Activated CD4-positive, alpha-beta T cell treated with anti-CD3 and anti-CD28 coated beads, Interleukin-2, amount 50 U/mL, for 48 hours (primary cell): ENCODE measurements around the gene CRKL.

ENCODE experiments used
- DNase-seq, 2 experiments: peaks; one replicate each; pipeline ENCODE4 v3.0.0-alpha.2; 2020

CRKL gene

DNA sequence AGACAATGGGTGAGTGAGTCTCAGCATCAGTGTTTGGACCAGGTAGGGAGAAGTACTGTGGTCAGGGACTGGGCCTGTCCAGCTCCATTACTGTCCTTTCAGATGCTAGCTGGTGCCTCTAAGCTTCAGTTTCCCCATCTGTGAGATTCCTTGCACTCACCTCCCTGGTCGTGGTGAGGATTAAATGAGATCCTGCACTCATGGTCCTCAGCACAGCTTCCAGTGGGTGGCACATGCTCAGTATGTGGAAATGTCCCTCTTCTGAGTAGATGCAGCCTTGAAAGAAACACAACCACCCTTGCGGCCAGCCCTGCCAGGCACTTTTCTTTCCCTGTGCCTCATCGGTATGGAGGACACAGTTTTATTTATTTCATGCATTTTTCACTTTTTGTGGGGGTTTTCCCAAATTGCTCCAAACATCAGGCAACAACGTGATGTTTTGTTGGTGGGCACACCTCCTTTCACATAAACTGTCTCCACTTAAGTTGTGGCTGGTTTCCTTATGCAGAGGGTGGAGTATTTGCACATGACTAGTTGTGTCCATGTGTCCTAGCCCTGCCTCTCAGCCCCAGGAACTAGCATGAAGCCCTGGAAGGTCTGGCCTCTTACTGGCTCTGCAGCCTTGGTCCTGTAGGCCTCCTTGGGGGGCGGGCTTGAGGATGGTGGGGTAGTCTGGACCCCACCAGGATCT, 66.0 kb downstream of the CRKL start:
- no peak for DNase-seq

GRCh38 chr22:20985720-20986119, 68.5 kb downstream of the CRKL start:
- no peak for DNase-seq

DNA sequence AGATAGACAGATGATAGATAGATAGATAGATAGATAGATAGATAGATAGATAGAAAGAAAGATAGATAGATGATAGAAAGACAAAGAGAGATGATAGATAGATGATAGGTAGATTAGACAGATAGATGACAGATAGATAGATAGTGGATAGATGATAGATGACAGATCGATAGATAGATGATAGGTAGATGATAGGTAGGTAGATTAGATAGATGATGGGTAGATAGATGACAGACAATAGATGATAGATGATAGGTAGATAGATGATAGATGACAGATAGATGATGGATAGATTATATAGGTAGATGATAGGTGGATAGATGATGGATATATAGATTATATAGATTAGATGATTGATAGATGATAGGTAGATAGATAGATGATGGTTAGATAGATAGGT, 69.2 kb downstream of the CRKL start:
- no peak for DNase-seq

DNA sequence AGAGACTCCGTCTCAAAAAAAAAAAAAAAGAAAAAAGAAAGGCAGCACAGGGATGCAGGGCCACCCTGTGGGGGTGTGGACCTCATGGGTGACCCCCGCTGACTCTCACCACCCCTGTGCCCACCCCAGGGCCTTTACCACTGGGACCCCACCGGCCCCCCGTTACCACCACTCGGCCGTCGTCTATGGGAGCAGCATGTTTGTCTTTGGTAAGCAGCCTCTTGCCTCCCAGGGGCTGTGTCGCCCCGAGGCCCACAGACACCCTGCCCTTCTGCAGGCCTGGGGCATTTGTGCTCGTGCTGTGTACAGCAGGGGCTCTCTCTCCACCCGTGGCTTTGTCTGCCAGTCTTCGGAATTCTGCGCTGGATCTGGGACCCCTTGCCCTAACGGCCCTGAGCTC, 70.2 kb downstream of the CRKL start:
- no peak for DNase-seq

DNA sequence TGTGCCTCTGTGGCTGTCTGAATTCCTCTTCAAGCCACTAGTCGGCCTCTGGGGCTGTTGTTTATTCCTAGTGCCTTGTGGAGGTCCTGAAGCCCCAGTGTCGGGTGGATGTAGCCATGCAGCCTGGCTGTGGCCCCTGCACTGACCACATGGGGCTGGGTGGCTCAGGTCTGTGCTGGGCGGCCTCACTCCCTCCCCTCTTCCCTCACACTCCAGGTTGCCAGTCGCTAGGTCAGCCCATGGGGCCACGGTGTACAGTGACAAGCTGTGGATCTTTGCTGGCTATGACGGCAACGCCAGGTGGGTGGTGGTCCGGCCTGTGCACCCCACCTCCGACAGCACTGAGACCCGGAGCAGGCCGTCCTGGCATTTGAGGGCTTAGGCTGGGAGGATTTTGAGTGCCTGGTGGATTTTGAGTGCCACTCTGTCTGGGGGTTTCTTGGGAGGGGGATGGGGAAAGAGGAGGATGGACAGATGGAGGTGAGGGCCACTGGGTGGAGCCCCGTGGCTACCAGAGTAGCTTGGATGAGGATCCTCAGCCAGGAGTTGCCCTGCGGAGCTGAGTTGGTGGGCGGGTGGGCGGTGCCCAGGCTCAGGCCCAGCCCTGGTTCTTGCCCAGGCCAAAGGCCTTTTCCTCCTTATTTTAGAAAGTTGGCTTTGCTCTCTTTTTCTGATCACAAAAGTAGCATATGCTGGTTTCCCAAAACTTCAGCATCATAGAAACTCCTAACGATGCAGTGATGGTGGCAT, 71.5 kb downstream of the CRKL start:
- no peak for DNase-seq

GRCh38 chr22:20989323-20990138, 72.3 kb downstream of the CRKL start:
- DNase-seq = no peak

DNA sequence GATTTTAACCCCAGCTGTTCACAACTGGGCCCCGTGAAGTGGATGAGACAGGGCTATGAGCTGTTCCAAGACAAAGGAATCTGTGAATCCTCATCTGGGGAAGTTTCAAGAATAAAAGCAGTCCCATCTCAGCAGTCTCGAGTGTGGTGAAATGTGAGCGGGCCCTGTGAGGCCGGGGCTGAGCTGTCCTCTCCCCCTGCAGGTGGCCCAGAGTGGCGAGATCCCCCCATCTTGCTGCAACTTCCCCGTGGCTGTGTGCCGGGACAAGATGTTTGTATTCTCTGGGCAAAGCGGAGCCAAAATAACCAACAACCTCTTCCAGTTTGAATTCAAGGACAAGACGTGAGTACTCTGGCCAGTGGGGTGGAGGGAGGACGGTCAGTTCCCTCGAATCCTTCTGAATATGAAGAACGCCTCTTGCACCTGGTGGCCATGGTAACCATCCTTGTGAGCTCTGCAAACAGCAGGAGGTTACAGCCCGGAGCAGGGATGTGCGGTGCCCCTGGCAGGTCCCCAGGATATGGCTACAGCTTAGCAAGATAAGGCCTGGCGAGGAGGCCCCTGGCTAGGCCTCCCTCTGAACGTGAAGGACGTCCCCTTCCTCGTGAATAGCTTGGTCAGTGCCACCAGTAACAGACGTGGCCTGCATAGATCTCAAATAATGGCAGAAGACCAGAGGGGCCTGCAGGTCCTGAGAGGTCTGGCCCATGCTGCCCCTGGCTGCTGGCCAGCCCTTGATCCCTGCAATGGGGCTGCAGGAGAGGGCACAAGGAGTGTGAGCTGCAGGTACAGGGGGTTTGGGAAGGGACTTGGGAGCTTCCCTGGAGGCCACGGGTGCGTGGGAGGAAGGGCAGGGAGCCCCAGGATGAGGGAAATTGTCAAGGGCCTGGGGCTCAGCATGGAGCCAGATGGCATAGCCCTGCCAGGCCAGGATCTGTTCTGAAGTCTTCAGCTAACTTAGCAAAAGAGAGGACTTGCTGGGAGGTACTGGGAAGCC, 73.3 kb downstream of the CRKL start:
- DNase-seq = no peak

DNA sequence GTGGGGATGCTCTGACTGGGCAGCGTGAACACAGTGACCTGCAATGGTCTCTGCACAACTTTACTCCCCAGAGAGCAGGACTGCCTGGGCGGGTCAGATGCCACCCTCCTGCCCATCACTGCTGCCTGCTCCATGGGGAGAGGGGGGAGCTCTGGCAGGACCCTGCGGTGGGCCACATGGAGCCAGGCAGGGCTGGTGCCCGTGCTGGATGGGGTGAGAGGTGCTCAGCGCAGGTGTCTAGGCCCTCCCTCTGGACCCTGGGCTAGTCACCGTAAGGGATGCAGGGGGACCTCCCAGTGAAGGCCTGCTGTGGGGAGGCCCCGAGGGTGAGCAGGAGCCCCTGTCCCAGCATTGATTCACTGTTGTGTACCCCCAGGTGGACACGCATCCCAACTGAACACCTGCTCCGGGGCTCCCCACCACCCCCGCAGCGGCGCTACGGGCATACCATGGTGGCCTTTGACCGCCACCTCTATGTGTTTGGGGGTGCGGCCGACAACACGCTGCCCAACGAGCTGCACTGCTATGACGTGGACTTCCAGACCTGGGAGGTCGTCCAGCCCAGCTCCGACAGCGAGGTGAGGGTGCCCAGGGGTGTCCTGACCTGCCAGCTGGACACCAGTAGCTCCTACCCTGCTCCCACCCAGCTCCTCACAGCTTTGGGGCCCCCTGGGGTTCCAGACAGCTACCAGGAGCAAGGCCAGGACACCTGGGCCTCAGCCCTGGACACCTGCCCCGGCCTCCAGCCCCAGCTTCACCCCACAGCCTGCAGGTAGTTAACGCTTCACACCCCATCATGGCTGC, 74.2 kb downstream of the CRKL start:
- no peak for DNase-seq

- no peak for DNase-seq
Observed at GRCh38 chr22:20992056-20992442, 74.8 kb downstream of the CRKL start.

DNA sequence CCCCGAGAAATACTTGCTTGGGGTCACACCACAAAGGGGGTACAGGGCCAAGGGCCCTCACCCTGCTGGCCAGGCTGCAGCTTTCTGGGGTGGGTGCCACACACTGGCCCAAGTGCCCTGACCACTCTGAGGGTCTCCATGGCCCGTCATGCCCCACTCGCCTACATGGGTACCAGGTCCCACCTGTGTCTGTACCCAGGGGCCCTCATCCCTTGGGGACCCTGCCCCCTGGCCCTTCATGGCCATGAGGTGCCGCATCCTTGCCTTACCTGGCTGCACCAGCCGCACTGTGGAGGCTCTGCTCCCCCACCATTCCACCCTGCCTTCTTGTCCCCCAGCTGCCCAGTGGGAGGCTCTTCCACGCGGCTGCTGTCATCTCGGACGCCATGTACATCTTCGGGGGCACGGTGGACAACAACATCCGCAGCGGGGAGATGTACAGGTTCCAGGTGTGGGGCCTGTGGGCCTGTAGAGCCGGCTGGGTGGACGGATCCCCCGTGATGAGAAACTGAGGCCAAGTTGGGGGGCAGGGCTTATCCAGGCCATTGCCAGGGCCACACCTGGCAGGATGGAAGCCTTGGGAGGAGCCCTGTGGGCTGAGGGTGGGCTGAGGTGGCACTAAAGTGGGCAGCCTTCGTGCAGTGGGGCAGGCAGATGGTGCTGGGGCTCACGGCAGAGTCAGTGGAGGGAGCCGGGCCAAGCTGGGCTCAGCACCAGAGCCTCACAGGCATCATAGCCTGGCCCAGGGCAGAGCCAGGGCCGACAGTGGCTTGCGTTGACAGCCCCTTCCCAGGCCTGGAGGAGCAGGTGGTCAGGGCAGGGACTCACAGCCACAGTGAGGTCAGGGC, 75.5 kb downstream of the CRKL start:
- no peak for DNase-seq

GRCh38 chr22:20993304-20994127, 76.3 kb downstream of the CRKL start:
- DNase-seq = no peak

- no peak for DNase-seq
Observed at GRCh38 chr22:20994128-20994901, 77.1 kb downstream of the CRKL start.

DNA sequence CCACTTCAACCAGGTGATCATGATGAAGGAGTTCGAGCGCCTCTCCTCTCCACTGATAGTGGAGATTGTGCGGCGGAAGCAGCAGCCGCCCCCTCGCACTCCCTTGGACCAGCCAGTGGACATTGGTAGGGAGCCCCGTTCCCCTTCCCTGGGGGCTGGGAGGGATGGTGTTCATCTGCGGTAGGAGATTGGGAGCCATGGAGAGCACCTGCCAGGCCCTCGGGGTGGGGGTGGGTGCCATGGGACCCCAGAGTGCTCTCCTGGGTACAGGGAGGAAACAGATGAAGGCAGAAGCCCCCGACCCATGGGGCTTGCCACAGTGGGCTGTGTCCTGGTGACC, 77.7 kb downstream of the CRKL start:
- DNase-seq = no peak

DNA sequence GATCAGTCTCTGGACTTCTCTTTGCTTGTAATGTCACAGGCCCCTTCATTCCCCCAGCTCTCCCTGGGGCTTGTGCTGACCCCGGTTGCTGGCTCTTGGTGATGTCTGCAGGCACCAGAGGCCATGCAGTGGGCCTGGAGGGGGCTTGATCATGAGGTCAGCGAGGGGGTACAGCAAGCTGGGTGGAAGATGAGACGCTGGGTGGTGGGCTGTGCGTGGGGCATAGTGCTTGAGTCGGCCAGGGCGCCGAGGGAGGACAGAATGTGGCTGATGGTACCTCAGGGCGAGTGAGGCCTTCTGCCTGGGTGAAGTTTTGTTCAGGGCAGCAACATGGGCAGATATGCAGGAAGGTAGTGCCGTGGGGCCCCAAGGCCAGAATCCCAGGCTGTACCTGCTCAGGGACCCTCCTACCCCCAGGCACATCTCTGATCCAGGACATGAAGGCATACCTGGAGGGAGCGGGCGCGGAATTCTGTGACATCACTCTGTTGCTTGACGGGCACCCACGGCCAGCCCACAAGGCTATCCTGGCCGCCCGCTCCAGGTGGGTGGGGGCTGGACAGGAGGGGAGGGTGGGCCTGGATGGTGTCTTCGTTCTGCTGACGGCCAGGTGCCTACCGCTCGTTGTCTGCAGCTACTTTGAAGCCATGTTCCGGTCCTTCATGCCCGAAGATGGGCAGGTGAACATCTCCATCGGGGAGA, 78.3 kb downstream of the CRKL start:
- no peak for DNase-seq

DNA sequence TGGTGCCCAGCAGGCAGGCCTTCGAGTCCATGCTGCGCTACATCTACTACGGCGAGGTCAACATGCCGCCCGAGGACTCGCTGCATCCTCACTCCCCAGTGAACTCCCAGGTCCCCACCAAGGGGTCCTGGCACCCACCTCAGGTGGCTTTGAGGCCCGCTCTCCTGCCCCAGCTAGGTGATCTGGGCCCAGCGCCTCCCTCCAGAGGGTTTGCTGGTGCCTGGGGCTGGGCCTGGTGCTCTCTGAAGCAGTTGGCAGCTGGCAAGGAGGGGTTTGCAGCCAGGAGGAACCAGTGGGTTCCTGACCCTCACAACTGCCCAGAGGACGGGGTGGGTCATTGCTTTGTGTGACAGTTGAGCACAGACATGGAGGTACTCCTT, 78.8 kb downstream of the CRKL start:
- DNase-seq = no peak

DNA sequence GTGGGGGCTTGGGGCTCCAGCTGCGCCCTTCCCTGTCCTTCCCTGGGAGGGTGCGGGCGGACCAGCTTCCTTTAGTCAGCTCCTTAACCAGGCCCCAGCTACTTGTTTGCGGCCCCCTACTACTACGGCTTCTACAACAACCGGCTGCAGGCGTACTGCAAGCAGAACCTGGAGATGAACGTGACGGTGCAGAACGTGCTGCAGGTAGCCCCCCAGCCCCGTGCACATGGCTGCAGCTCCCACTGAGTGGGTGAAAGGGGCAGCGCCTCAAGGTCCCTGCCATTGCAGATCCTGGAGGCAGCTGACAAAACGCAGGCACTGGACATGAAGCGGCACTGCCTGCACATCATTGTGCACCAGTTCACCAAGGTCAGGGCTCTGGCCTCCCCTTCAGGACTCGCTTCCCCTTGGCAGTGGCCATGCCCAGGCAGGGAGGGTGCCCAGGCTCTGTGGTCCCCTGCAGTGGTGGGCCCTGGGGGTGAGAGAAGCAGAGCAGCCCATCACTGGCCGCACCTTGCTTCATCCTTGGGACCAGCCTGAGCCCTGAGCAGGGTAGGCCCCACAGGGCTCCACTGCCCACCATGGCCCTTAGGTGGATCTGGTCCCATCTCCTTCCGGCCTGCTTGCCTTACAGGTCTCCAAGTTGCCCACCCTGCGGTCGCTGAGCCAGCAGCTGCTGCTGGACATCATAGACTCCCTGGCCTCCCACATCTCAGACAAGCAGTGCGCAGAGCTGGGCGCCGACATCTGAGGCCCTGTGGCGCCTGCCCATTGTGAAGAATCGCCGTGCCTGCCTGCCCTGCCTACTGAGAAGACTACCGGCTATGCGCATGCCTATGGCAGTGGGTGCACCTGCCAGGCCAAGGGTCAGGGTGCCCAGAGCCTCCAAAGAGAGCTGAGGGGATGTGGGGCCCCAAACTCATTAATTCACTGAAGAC, 79.7 kb downstream of the CRKL start:
- DNase-seq = no peak

DNA sequence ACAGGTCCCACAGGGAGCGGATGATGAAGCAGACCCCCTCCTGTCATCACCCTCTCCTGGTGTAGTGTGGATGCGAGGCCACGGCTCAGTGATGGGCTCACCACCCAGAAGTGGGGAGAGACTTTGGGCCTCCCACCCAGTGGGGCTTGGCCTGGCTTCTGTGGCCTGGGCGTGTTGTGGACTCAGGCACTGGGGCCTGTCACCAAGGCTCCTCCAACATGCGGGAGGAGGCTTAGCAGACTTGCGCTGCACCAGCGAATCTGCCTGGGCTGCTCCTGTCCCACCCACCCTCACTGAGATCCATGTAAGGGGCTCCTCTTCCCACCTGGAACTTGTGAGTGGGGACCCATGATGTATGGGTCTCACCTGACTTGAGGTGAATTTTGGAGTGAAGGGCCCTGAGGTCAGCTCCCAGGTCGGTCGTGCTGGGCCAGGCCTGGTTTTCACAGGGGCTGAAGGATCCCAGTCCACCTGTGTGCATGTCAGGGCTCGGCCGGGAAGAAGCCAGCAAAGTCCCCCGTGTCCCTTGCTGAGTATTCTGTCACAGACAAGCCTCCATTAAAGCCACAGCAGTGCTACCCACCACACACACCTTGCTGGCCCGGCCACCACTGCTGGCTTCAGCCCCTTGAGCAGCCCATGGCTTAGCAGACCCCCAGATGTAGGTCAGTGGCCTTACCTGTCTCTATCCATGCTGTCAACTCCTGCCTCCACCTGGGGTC, 80.5 kb downstream of the CRKL start:
- DNase-seq = no peak
